HEK293 (cell line): Measurements from ENCODE around the gene NEB.

Experiments
- CTCF ChIA-PET: fragments of 350-600 bp; formaldehyde crosslinking; extraction: SDS; loops from one replicate; lab custom pipeline; 2021; ENCODE audit warnings: antibody characterized with exemption; lab: Yijun Ruan, JAX
- POLR2A ChIA-PET: fragments of 300-600 bp; formaldehyde crosslinking; extraction: SDS; loops from one replicate; lab custom pipeline; 2020; ENCODE audit warnings: antibody characterized with exemption, inconsistent platforms; lab: Yijun Ruan, JAX
- H3K27ac ChIP-seq: fragments of 200-500 bp; sonication (Bioruptor generic); 2 replicates; pipeline ENCODE4 v1.5.1; 2014; ENCODE audit warnings: low read depth, low read length, control low read depth, inconsistent platforms; ENCODE audit errors: extremely low read depth
- H3K36me3 ChIP-seq, 2 experiments: fragments of 200-500 bp in 1 of 2; sonication (Bioruptor generic) in 1 of 2; 1 replicate in 1 of 2; 2 replicates in 1 of 2; pipeline ENCODE4 v1.5.1; 2014 to 2017; ENCODE audit warnings: inconsistent platforms in 2 of 2, low read length in 2 of 2; ENCODE audit not compliant: control insufficient read depth in 2 of 2, insufficient read depth in 1 of 2
- H3K4me1 ChIP-seq: fragments of 200-500 bp; sonication (Bioruptor generic); 2 replicates; pipeline ENCODE4 v1.5.1; 2014; ENCODE audit warnings: mild to moderate bottlenecking, low read length, inconsistent platforms; ENCODE audit not compliant: control insufficient read depth, insufficient read depth
- H3K4me3 ChIP-seq: 2 replicates; pipeline ENCODE4 v1.5.1; 2011; ENCODE audit warnings: low read depth, mild to moderate bottlenecking, control low read depth, low read length, moderate library complexity
- H3K9me3 ChIP-seq: fragments of 200-500 bp; sonication (Bioruptor generic); 2 replicates; pipeline ENCODE4 v1.5.1; 2014; ENCODE audit warnings: low read depth, low read length, inconsistent platforms; ENCODE audit not compliant: control insufficient read depth, insufficient read depth
- FEZF1 ChIP-seq: fragments of 450-650 bp; formaldehyde crosslinking; IDR thresholded peaks from 2 replicates; pipeline ENCODE4 v1.5.1; 2016; ENCODE audit warnings: missing biosample characterization, missing genetic modification characterization
- HOXC10 ChIP-seq: sonication (generic); formaldehyde crosslinking; IDR thresholded peaks from 2 replicates; pipeline ENCODE4 v1.8.1; 2023; ENCODE audit warnings: mild to moderate bottlenecking, missing genetic modification reagents
- HOXD13 ChIP-seq: sonication (generic); formaldehyde crosslinking; IDR thresholded peaks from 2 replicates; pipeline ENCODE4 v1.8.0; 2022; ENCODE audit warnings: missing genetic modification reagents, borderline replicate concordance
- IKZF3 ChIP-seq: fragments of 450-650 bp; IDR thresholded peaks from 2 replicates; pipeline ENCODE4 v1.5.0; 2018; ENCODE audit warnings: missing biosample characterization, mild to moderate bottlenecking, missing genetic modification characterization, moderate library complexity
- KLF7 ChIP-seq: fragments of 450-650 bp; formaldehyde crosslinking; IDR thresholded peaks from 2 replicates; pipeline ENCODE4 v1.5.1; 2016; ENCODE audit warnings: missing biosample characterization, missing genetic modification characterization, borderline replicate concordance
- MZF1 ChIP-seq: fragments of 450-650 bp; formaldehyde crosslinking; IDR thresholded peaks from 2 replicates; pipeline ENCODE4 v1.5.1; 2017; ENCODE audit warnings: missing biosample characterization, missing genetic modification characterization, borderline replicate concordance
- OVOL3 ChIP-seq: fragments of 450-650 bp; formaldehyde crosslinking; IDR thresholded peaks from 2 replicates; pipeline ENCODE4 v1.5.1; 2016; ENCODE audit warnings: missing biosample characterization, missing genetic modification characterization
- SALL2 ChIP-seq: fragments of 450-650 bp; formaldehyde crosslinking; IDR thresholded peaks from 2 replicates; pipeline ENCODE4 v1.5.0; 2017; ENCODE audit warnings: missing biosample characterization, mild to moderate bottlenecking, missing genetic modification characterization, borderline replicate concordance
- YY1 ChIP-seq: fragments of 450-650 bp; formaldehyde crosslinking; IDR thresholded peaks from 2 replicates; pipeline ENCODE4 v1.5.1; 2018; ENCODE audit warnings: missing biosample characterization, missing genetic modification characterization
- ZBTB20 ChIP-seq: fragments of 450-650 bp; formaldehyde crosslinking; IDR thresholded peaks from 2 replicates; pipeline ENCODE4 v1.5.1; 2016; ENCODE audit warnings: missing biosample characterization, missing genetic modification characterization
- ZBTB21 ChIP-seq: fragments of 450-650 bp; formaldehyde crosslinking; IDR thresholded peaks from 2 replicates; pipeline ENCODE4 v1.5.1; 2017; ENCODE audit warnings: missing biosample characterization, missing genetic modification characterization
- ZBTB49 ChIP-seq: fragments of 450-650 bp; formaldehyde crosslinking; IDR thresholded peaks from 2 replicates; pipeline ENCODE4 v1.5.1; 2016; ENCODE audit warnings: missing biosample characterization, missing genetic modification characterization, low read depth
- ZFHX2 ChIP-seq: fragments of 450-650 bp; formaldehyde crosslinking; conservative IDR thresholded peaks from 2 replicates; pipeline ENCODE4 v1.5.1; 2016; ENCODE audit warnings: missing biosample characterization, missing genetic modification characterization
- ZFP41 ChIP-seq: fragments of 450-650 bp; formaldehyde crosslinking; IDR thresholded peaks from 2 replicates; pipeline ENCODE4 v1.5.1; 2016; ENCODE audit warnings: missing biosample characterization, missing genetic modification characterization, borderline replicate concordance
- ZFP69B ChIP-seq: fragments of 450-650 bp; formaldehyde crosslinking; IDR thresholded peaks from 2 replicates; pipeline ENCODE4 v1.5.1; 2016; ENCODE audit warnings: missing biosample characterization, missing genetic modification characterization
- ZNF148 ChIP-seq: fragments of 450-650 bp; formaldehyde crosslinking; IDR thresholded peaks from 2 replicates; pipeline ENCODE4 v1.5.0; 2017; ENCODE audit warnings: missing biosample characterization, missing genetic modification characterization, borderline replicate concordance
- ZNF239 ChIP-seq: fragments of 450-650 bp; formaldehyde crosslinking; IDR thresholded peaks from 2 replicates; pipeline ENCODE4 v1.5.1; 2016; ENCODE audit warnings: missing biosample characterization, missing genetic modification characterization
- ZNF248 ChIP-seq: fragments of 450-650 bp; formaldehyde crosslinking; IDR thresholded peaks from 2 replicates; pipeline ENCODE4 v1.5.1; 2017; ENCODE audit warnings: missing biosample characterization, missing genetic modification characterization
- ZNF280D ChIP-seq: fragments of 450-650 bp; formaldehyde crosslinking; IDR thresholded peaks from 2 replicates; pipeline ENCODE4 v1.5.1; 2016; ENCODE audit warnings: missing biosample characterization, missing genetic modification characterization
- ZNF341 ChIP-seq: fragments of 450-650 bp; formaldehyde crosslinking; IDR thresholded peaks from 2 replicates; pipeline ENCODE4; 2016; ENCODE audit warnings: low read depth, missing biosample characterization, missing genetic modification characterization
- ZNF510 ChIP-seq: fragments of 450-650 bp; formaldehyde crosslinking; IDR thresholded peaks from 2 replicates; pipeline ENCODE4 v1.5.1; 2018; ENCODE audit warnings: mild to moderate bottlenecking, missing genetic modification characterization, missing biosample characterization; ENCODE audit not compliant: insufficient replicate concordance
- ZNF624 ChIP-seq: fragments of 450-650 bp; formaldehyde crosslinking; IDR thresholded peaks from 2 replicates; pipeline ENCODE4 v1.5.1; 2017; ENCODE audit warnings: missing biosample characterization, missing genetic modification characterization
- ZNF660 ChIP-seq: fragments of 450-650 bp; IDR thresholded peaks from 2 replicates; pipeline ENCODE4 v1.5.1; 2018; ENCODE audit warnings: missing biosample characterization, mild to moderate bottlenecking, missing genetic modification characterization
- ZNF707 ChIP-seq: fragments of 450-650 bp; formaldehyde crosslinking; IDR thresholded peaks from 2 replicates; pipeline ENCODE4 v1.5.1; 2016; ENCODE audit warnings: missing biosample characterization, missing genetic modification characterization
- ZNF747 ChIP-seq: fragments of 450-650 bp; formaldehyde crosslinking; IDR thresholded peaks from 2 replicates; pipeline ENCODE4 v1.5.1; 2016; ENCODE audit warnings: missing biosample characterization, missing genetic modification characterization
- ZNF768 ChIP-seq: fragments of 450-650 bp; formaldehyde crosslinking; IDR thresholded peaks from 2 replicates; pipeline ENCODE4 v1.5.1; 2018; ENCODE audit warnings: missing biosample characterization, mild to moderate bottlenecking, missing genetic modification characterization
- ZNF777 ChIP-seq: fragments of 450-650 bp; formaldehyde crosslinking; IDR thresholded peaks from 2 replicates; pipeline ENCODE4 v1.5.1; 2017; ENCODE audit warnings: missing biosample characterization, missing genetic modification characterization, borderline replicate concordance
- ZNF785 ChIP-seq: fragments of 450-650 bp; formaldehyde crosslinking; IDR thresholded peaks from 2 replicates; pipeline ENCODE4 v1.5.1; 2016; ENCODE audit warnings: missing biosample characterization, missing genetic modification characterization
- ZNF830 ChIP-seq: fragments of 450-650 bp; IDR thresholded peaks from 2 replicates; pipeline ENCODE4 v1.5.0; 2018; ENCODE audit warnings: missing biosample characterization, missing genetic modification characterization, low read depth, mild to moderate bottlenecking, moderate library complexity
- ZXDB ChIP-seq: fragments of 450-650 bp; formaldehyde crosslinking; IDR thresholded peaks from 2 replicates; pipeline ENCODE4 v1.5.1; 2016; ENCODE audit warnings: missing biosample characterization, missing genetic modification characterization

Gene NEB

GRCh38 chr2:151478011-151478410, 256.3 kb downstream of the NEB start:
- POLR2A ChIA-PET = no interaction called here
- peaks cover 32 to 75% of the 10 kb centered on the region in 2 experiments for H3K36me3 ChIP-seq
- H3K9me3 ChIP-seq = no peaks in the 10 kb centered on the region
- CTCF ChIA-PET = interaction anchor here (0.6 to 0.9 kb wide), 2 partner anchors 12 to 548 kb away, joined by 3 read pairs; no protein-coding TSS in a partner anchor
- no peak for TF ChIP-seq FEZF1 (tag by site-specific recombination)
- TF ChIP-seq HOXC10 = no peak
- TF ChIP-seq ZNF768 = no peak
- no peak for TF ChIP-seq YY1 (tag by site-specific recombination)
- TF ChIP-seq ZFP41 (tag by site-specific recombination) = no peak
- TF ChIP-seq ZNF624 (tag by site-specific recombination) = no peak
- TF ChIP-seq ZNF707 (tag by site-specific recombination) = no peak
- TF ChIP-seq OVOL3 (tag by site-specific recombination) = no peak
- TF ChIP-seq ZNF830 (tag by site-specific recombination) = no peak
- TF ChIP-seq ZNF777 (tag by site-specific recombination) = no peak
- TF ChIP-seq SALL2 (tag by site-specific recombination) = no peak
- no peak for TF ChIP-seq ZNF660 (tag by site-specific recombination)
- no peak for TF ChIP-seq ZBTB20 (tag by site-specific recombination)
- no peak overlapping the region for H3K4me3 ChIP-seq
- H3K4me1 ChIP-seq = no peaks in the 10 kb centered on the region
- H3K27ac ChIP-seq = no peak overlapping the region

- Histone ChIP-seq H3K4me3 (no peak overlapping the region), H3K36me3 (peaks cover 37 to 67% of the 10 kb centered on the region in 2 experiments), H3K27ac (no peak overlapping the region), H3K9me3 (no peaks in the 10 kb centered on the region), H3K4me1 (no peaks in the 10 kb centered on the region)
- CTCF ChIA-PET = no interaction called here
- POLR2A ChIA-PET = no interaction called here
- TF ChIP-seq ZFHX2 (no peak), ZBTB21 (no peak), ZNF510 (tag by site-specific recombination) (no peak), IKZF3 (tag by site-specific recombination) (no peak), HOXD13 (CRISPR knock-in tag) (no peak), ZFP69B (tag by site-specific recombination) (no peak), ZBTB49 (no peak), MZF1 (tag by site-specific recombination) (no peak), ZNF747 (tag by site-specific recombination) (no peak), ZNF148 (tag by site-specific recombination) (no peak), ZXDB (tag by site-specific recombination) (no peak), ZNF785 (no peak), ZNF248 (tag by site-specific recombination) (no peak), KLF7 (tag by site-specific recombination) (no peak), ZNF239 (tag by site-specific recombination) (no peak), ZNF280D (tag by site-specific recombination) (no peak), ZNF341 (tag by site-specific recombination) (no peak)
Measured at GRCh38 chr2:151476287-151476686, 258.0 kb downstream of the NEB start.
